Body of pancreas (tissue), 4 donors: ENCODE measurements around the gene CTPS2.

Source experiments
- CTCF ChIP-seq, 7 experiments: fragments of 450-650 bp in 4 of 7; fragments of 200-600 bp in 3 of 7; sonication (generic) in 3 of 7; IDR thresholded peaks; one replicate each; pipeline ENCODE4 v1.5.1; 2016 to 2019; ENCODE audit warnings: antibody characterized with exemption in 7 of 7
- POLR2A ChIP-seq, 3 donors: fragments of 450-650 bp; IDR thresholded peaks; one replicate each; pipeline ENCODE4 v1.6.1; 2016; ENCODE audit warnings: antibody characterized with exemption in 3 of 3, mild to moderate bottlenecking in 2 of 3

GRCh38 chrX:16629909-16630308 is 82.6 kb downstream of the CTPS2 start:
- TF ChIP-seq CTCF (IDR thresholded peaks at IDR 0.05) (no peak), POLR2A (IDR thresholded peaks at IDR 0.05) (no peak)
